Fibroblast of lung (primary cell): ENCODE measurements around the gene DET1.

Experiments
- EZH2 ChIP-seq: IDR thresholded peaks from 2 replicates; pipeline ENCODE4 v1.5.1; 2012; ENCODE audit warnings: low read length, control low read depth, mild to moderate bottlenecking; ENCODE audit errors: missing control alignments
- TF ChIP-seq, protein P1 (sequence below), 2 donors: IDR thresholded peaks in 1 of 2; conservative IDR thresholded peaks in 1 of 2; 1 replicate in 1 of 2; 2 replicates in 1 of 2; pipeline ENCODE4 v1.5.1; 2011 to 2012; ENCODE audit warnings: low read length in 2 of 2, control low read depth in 1 of 2, inconsistent platforms in 1 of 2, low read depth in 1 of 2, mild to moderate bottlenecking in 1 of 2

DNA sequence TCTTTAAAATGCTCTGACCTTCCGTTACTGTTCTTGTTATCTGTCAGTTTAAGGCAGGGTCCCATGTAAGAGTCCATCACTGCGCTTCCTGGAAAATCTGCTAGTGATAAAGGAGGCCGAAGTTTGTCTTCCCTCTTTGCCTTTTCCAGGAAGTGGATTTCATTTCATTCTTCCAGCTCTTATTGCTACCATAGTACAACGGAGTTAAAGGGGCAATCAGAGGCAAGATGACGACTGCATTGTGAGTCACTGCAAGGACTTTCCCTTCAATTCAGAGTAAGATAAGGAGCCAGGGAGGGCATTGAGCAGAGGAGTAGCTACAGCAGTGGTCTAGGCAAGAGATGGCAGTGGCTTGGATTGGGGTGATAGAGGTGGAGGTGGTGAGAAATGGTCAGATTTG is 17.2 kb upstream of the DET1 start:
- TF ChIP-seq EZH2 = no peak
- TF ChIP-seq, protein P1, sequence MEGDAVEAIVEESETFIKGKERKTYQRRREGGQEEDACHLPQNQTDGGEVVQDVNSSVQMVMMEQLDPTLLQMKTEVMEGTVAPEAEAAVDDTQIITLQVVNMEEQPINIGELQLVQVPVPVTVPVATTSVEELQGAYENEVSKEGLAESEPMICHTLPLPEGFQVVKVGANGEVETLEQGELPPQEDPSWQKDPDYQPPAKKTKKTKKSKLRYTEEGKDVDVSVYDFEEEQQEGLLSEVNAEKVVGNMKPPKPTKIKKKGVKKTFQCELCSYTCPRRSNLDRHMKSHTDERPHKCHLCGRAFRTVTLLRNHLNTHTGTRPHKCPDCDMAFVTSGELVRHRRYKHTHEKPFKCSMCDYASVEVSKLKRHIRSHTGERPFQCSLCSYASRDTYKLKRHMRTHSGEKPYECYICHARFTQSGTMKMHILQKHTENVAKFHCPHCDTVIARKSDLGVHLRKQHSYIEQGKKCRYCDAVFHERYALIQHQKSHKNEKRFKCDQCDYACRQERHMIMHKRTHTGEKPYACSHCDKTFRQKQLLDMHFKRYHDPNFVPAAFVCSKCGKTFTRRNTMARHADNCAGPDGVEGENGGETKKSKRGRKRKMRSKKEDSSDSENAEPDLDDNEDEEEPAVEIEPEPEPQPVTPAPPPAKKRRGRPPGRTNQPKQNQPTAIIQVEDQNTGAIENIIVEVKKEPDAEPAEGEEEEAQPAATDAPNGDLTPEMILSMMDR (conservative IDR thresholded peaks at IDR 0.05 in 1 of 2, IDR thresholded peaks at IDR 0.05 in 1 of 2; ENCODE audit: low read depth in 1 of 2, low read length in 2 of 2) = no peak
